Activated CD4-positive, alpha-beta T cell treated with anti-CD3 and anti-CD28 coated beads for 36 hours (primary cell): Measurements from ENCODE around the gene FYN. TPM values are rescaled to one million over a fixed set of nuclear protein-coding genes. Genes with fewer than 3 reads are reported as not detected.
"Not testable (repeated sequence)": the region's sequence is repeated elsewhere in the genome, so short reads cannot be mapped to it uniquely, and the experiment has no call there.

ENCODE experiments used
- ATAC-seq: fragments of 200-7000 bp; cut with Tn5 transposase; one replicate; pipeline ENCODE4 v1.10.0; 2021; ENCODE audit warnings: mild to moderate bottlenecking, moderate library complexity
- CTCF ChIA-PET: fragments of 350-600 bp; sonication (Branson Sonifier 250); formaldehyde crosslinking; loops from one replicate; lab custom pipeline; 2021; ENCODE audit warnings: antibody characterized with exemption; lab: Charles Lee
- POLR2A ChIA-PET: fragments of 350-600 bp; sonication (Branson Sonifier 250); formaldehyde crosslinking; loops from one replicate; lab custom pipeline; 2021; ENCODE audit warnings: antibody characterized with exemption, inconsistent platforms; lab: Charles Lee
- DNase-seq: peaks from one replicate; pipeline ENCODE4 v3.0.0-alpha.2; 2020
- H3K27ac Mint-ChIP-seq: one replicate; pipeline ENCODE4 v1.8.0; 2021; ENCODE audit warnings: mixed read lengths
- H3K27me3 Mint-ChIP-seq: one replicate; pipeline ENCODE4 v1.8.0; 2021; ENCODE audit warnings: mixed read lengths
- H3K36me3 Mint-ChIP-seq: one replicate; pipeline ENCODE4 v1.8.0; 2021; ENCODE audit warnings: low read depth, mixed read lengths
- H3K4me1 Mint-ChIP-seq: one replicate; pipeline ENCODE4 v1.8.0; 2021; ENCODE audit warnings: mixed read lengths
- H3K4me3 Mint-ChIP-seq: one replicate; pipeline ENCODE4 v1.8.0; 2021; ENCODE audit warnings: mild to moderate bottlenecking, moderate library complexity, mixed read lengths
- H3K9me3 Mint-ChIP-seq: one replicate; pipeline ENCODE4 v1.8.0; 2021; ENCODE audit warnings: low read depth, mixed read lengths
- intact Hi-C, 2 experiments: fragments of 100-400 bp; cut with DNase I in 1 of 2; cut with micrococcal nuclease in 1 of 2; formaldehyde crosslinking; loops; one replicate each; pipeline versions ENCODE4 v1.14.2 to v1.15.1; 2022 to 2024; cut with DNase I, micrococcal nuclease
- total RNA-seq, 2 experiments: library from RNA; stranded (reverse); gene quantifications; one replicate each; pipeline ENCODE4 v1.2.3, GENCODE V29; 2021

FYN gene
- total RNA-seq, 2 experiments from 2014 or later: 345 to 504 TPM

GRCh38 chr6:111687652-111688051 is 185.6 kb downstream of the FYN start:
- Mint-ChIP-seq H3K36me3 (peaks cover 84% of the 10 kb centered on the region), H3K4me3 (no peak overlapping the region), H3K9me3 (no peaks in the 10 kb centered on the region), H3K27ac (peak overlapping the region; percentile 21), H3K4me1 (peaks cover 46% of the 10 kb centered on the region), H3K27me3 (no peaks in the 10 kb centered on the region)
- ATAC-seq: no peak
- intact Hi-C loops: no loop called here
- no peak for DNase-seq
- POLR2A ChIA-PET: interaction anchor here (0.6 to 0.7 kb wide), 2 partner anchors 16 to 142 kb away, joined by 3 read pairs; no protein-coding TSS in a partner anchor
- CTCF ChIA-PET: interaction anchor here (0.6 to 1.4 kb wide), 5 partner anchors 310 to 476 kb away, joined by 3 to 5 read pairs (median 3); a partner anchor contains a TSS

- intact Hi-C loops: no loop called here
- CTCF ChIA-PET: interaction anchor here (0.7 to 1.4 kb wide), 2 partner anchors 310 to 356 kb away, joined by 3 read pairs; no protein-coding TSS in a partner anchor
- ATAC-seq: no peak
- peaks cover 46% of the 10 kb centered on the region for H3K4me1 Mint-ChIP-seq
- no peak for DNase-seq
- POLR2A ChIA-PET: no interaction called here
- H3K27ac Mint-ChIP-seq: peak overlapping the region; percentile 33
- H3K4me3 Mint-ChIP-seq: no peak overlapping the region
- peaks cover 85% of the 10 kb centered on the region for H3K36me3 Mint-ChIP-seq
- no peaks in the 10 kb centered on the region for H3K9me3 Mint-ChIP-seq
- no peaks in the 10 kb centered on the region for H3K27me3 Mint-ChIP-seq
These were observed 186.4 kb downstream of the FYN start for GRCh38 chr6:111686932-111687266.

- no peak for ATAC-seq
- Mint-ChIP-seq H3K27ac (no peak overlapping the region), H3K27me3 (no peaks in the 10 kb centered on the region), H3K4me1 (peaks cover 49% of the 10 kb centered on the region), H3K9me3 (no peaks in the 10 kb centered on the region), H3K36me3 (peaks cover 85% of the 10 kb centered on the region), H3K4me3 (no peak overlapping the region)
- intact Hi-C loops: no loop called here
- ChIA-PET POLR2A (interaction anchor here (0.7 kb wide), 1 partner anchor 77 kb away, joined by 10 read pairs; no protein-coding TSS in a partner anchor), CTCF (interaction anchor here (1.4 kb wide), 1 partner anchor 311 kb away, joined by 3 read pairs; no protein-coding TSS in a partner anchor)
- DNase-seq: no peak
These were observed 186.9 kb downstream of the FYN start for GRCh38 chr6:111686249-111686931.

- DNase-seq (no peak), ATAC-seq (no peak)
- ChIA-PET POLR2A (no interaction called here), CTCF (no interaction called here)
- Mint-ChIP-seq H3K4me1 (peaks cover 56% of the 10 kb centered on the region), H3K36me3 (peaks cover 82% of the 10 kb centered on the region), H3K27ac (peak overlapping the region; percentile 47), H3K27me3 (no peaks in the 10 kb centered on the region), H3K4me3 (no peak overlapping the region), H3K9me3 (no peaks in the 10 kb centered on the region)
- intact Hi-C loops: no loop called here
These were observed 187.7 kb downstream of the FYN start for GRCh38 chr6:111685526-111685925.

GRCh38 chr6:111685058-111685457 is 188.2 kb downstream of the FYN start:
- H3K9me3 Mint-ChIP-seq: no peaks in the 10 kb centered on the region
- peaks cover 61% of the 10 kb centered on the region for H3K4me1 Mint-ChIP-seq
- peaks cover 82% of the 10 kb centered on the region for H3K36me3 Mint-ChIP-seq
- ATAC-seq (no peak), DNase-seq (no peak)
- no peaks in the 10 kb centered on the region for H3K27me3 Mint-ChIP-seq
- POLR2A ChIA-PET: no interaction called here
- intact Hi-C loops: no loop called here
- H3K27ac Mint-ChIP-seq: peak overlapping the region; percentile 73
- no peak overlapping the region for H3K4me3 Mint-ChIP-seq
- CTCF ChIA-PET: no interaction called here

- intact Hi-C loops: no loop called here
- Mint-ChIP-seq H3K27ac (peak overlapping the region; percentile 73), H3K36me3 (peaks cover 80% of the 10 kb centered on the region)
These were observed 189.4 kb downstream of the FYN start for GRCh38 chr6:111683749-111684267.

GRCh38 chr6:111683157-111683556 is 190.1 kb downstream of the FYN start:
- POLR2A ChIA-PET: no interaction called here
- Mint-ChIP-seq H3K4me1 (peaks cover 71% of the 10 kb centered on the region), H3K27me3 (no peaks in the 10 kb centered on the region), H3K4me3 (no peak overlapping the region), H3K36me3 (peaks cover 81% of the 10 kb centered on the region), H3K9me3 (no peaks in the 10 kb centered on the region), H3K27ac (peak overlapping the region; percentile 73)
- DNase-seq (no peak), ATAC-seq (no peak)
- intact Hi-C loops: no loop called here
- CTCF ChIA-PET: interaction anchor here (0.5 to 1.5 kb wide), 2 partner anchors 17 to 185 kb away, joined by 3 to 4 read pairs; no protein-coding TSS in a partner anchor

More at GRCh38 chr6:111683749-111684267, 189.4 kb downstream of the FYN start:
- Mint-ChIP-seq H3K27me3 (no peaks in the 10 kb centered on the region), H3K9me3 (no peaks in the 10 kb centered on the region), H3K4me3 (no peak overlapping the region), H3K4me1 (peaks cover 68% of the 10 kb centered on the region)
- ChIA-PET POLR2A (interaction anchor here (0.6 kb wide), 1 partner anchor 174 kb away, joined by 4 read pairs; no protein-coding TSS in a partner anchor), CTCF (no interaction called here)
- ATAC-seq (no peak), DNase-seq (no peak)

GRCh38 chr6:111681860-111682259 is 191.4 kb downstream of the FYN start:
- H3K27ac Mint-ChIP-seq: peak overlapping the region; percentile 44
- intact Hi-C loops: no loop called here
- DNase-seq (no peak), ATAC-seq (no peak)
- no peaks in the 10 kb centered on the region for H3K9me3 Mint-ChIP-seq
- peaks cover 76% of the 10 kb centered on the region for H3K4me1 Mint-ChIP-seq
- CTCF ChIA-PET: interaction anchor here (0.6 to 1.5 kb wide), 3 partner anchors 14 to 186 kb away, joined by 3 to 4 read pairs (median 3); no protein-coding TSS in a partner anchor
- H3K4me3 Mint-ChIP-seq: no peak overlapping the region
- POLR2A ChIA-PET: no interaction called here
- H3K27me3 Mint-ChIP-seq: no peaks in the 10 kb centered on the region
- H3K36me3 Mint-ChIP-seq: peaks cover 81% of the 10 kb centered on the region

- CTCF ChIA-PET: interaction anchor here (1.0 kb wide), 2 partner anchors 13 to 20 kb away, joined by 3 read pairs; no protein-coding TSS in a partner anchor
- H3K4me3 Mint-ChIP-seq: peak overlapping the region; percentile 15
- H3K4me1 Mint-ChIP-seq: peaks cover 78% of the 10 kb centered on the region
- ATAC-seq, POLR2A ChIA-PET, H3K9me3 Mint-ChIP-seq, intact Hi-C loops, DNase-seq, H3K27me3 Mint-ChIP-seq: not testable (repeated sequence)
- H3K36me3 Mint-ChIP-seq: peaks cover 81% of the 10 kb centered on the region
- peak overlapping the region; percentile 44 for H3K27ac Mint-ChIP-seq
These were observed 192.2 kb downstream of the FYN start for GRCh38 chr6:111680811-111681609.

- Mint-ChIP-seq H3K27ac (peak overlapping the region; percentile 58), H3K36me3 (peaks cover 74% of the 10 kb centered on the region), H3K27me3 (no peaks in the 10 kb centered on the region), H3K4me3 (no peak overlapping the region), H3K4me1 (peaks cover 69% of the 10 kb centered on the region), H3K9me3 (no peaks in the 10 kb centered on the region)
- ATAC-seq (peak; percentile 32), DNase-seq (no peak)
- intact Hi-C loops: no loop called here
- ChIA-PET POLR2A (no interaction called here), CTCF (interaction anchor here (0.9 to 1.0 kb wide), 2 partner anchors 13 to 21 kb away, joined by 3 read pairs; no protein-coding TSS in a partner anchor)
These were observed 193.1 kb downstream of the FYN start for GRCh38 chr6:111680015-111680712.
